ENCODE data around the gene GKN1. TPM values are rescaled to one million over a fixed set of nuclear protein-coding genes. Genes with fewer than 3 reads are reported as not detected.
A peak's percentile ranks its signal among the peaks of the same experiment; 100 is the strongest.

The GKN1 gene
- total RNA-seq, 8 experiments from 2014 or later = 0.66 TPM; not detected in 7

DNA sequence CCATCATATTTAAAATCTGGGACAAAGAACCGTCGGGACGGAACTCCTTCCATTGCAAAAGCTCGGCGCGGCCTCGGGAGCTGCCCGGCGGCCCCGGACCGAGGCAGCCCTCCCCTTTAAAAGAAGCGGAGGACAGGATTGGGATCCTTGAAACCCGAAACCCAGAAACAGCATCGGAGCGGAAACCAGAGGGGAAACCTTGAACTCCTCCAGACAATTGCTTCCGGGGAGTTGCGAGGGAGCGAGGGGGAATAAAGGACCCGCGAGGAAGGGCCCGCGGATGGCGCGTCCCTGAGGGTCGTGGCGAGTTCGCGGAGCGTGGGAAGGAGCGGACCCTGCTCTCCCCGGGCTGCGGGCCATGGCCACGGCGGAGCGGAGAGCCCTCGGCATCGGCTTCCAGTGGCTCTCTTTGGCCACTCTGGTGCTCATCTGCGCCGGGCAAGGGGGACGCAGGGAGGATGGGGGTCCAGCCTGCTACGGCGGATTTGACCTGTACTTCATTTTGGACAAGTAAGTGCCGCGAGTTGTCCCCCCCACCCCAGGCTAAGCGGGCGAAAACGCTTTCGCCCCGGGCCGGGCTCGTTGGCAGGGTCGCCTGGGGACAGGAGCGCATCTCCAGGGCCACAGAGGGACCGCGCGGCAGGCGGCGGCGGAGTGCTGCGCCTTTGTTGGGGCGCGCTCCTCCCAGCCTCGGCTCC, 38.9 kb downstream of the GKN1 start, which contains the start of gene ANTXR1:
TSS of gene ANTXR1 (plus strand) at position 38 of the 698 bp plus-strand sequence. CDS start at position 359, 321 bp downstream.
- in situ Hi-C loops (cut with MboI; ENCODE audit: low pct_unique_long_range_greater_than_20kb in 2 of 9, low sequenced_read_pairs in 9 of 9, unreplicated experiment in 9 of 9) = loop anchor here in 7 of 9 experiments (25.0 kb wide), 2 partner anchors 274 to 299 kb away; no protein-coding TSS in a partner anchor
- Histone ChIP-seq H3K4me1 (replicated peaks in 1 of 2) (peaks cover 6% of the 10 kb centered on the region in 2 donors), H3K4me3 (peak within 1 kb of the TSS; percentile 61 to 86 (median 75)), H3K27ac (no peak within 1 kb of the TSS)
- ATAC-seq (replicated peaks in 6 of 8) = peak; percentile 75 to 88 (median 84)
- 0% methylated on average over 1 to 7 of the region's 63 CpGs; no CpG with 5 or more reads in 6 of the 10 experiments for WGBS, 10 experiments

DNA sequence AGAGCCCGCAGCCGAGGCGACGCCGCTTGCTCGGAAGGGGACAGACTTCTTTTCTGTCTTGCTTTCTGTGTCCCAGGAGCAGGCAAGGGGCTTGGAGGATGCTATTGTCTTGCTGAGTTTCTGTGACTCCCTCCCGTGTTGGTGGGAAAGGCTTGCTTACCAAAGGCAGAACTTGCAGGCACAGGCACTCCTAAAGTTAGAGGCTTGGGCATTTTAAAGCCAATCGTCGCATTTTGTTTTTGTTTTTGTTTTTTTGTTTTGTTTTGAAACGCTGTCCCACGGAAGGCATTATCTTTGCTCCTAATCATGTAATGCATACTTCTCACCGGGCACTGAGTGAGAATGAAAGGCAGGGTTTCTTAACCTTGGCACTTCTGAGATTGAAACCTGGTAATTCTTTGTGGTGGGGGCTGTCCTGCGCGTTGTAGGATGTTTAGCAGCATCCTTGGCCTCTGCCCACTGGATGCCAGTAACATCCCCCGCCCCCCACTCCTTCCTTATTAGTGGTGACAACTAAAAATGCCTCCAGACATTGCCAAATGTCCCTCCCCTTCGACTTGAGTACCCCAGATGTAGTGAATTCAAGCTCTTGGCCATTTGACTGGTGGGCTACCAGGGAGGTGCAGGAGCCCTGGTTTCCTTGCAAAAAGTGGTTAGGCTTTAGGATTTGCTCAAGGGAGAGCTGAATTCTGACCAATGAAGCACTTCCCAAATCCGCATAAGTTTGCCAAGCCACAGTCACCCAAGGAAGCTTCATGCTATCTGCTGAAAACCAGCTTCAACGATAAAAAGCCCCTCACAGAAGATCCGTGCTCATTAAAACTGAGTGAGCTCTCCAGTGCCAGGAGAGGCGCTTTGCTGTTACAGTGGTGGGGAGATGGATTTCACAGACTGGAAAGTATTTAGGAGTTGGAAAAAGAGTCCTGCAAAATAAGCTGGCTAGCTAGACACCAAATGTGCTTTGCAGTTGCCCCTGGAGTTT, 39.7 kb downstream of the GKN1 start:
- in situ Hi-C loops (cut with MboI; ENCODE audit: low pct_unique_long_range_greater_than_20kb in 2 of 9, low sequenced_read_pairs in 9 of 9, unreplicated experiment in 9 of 9) = loop anchor here in 7 of 9 experiments (25.0 kb wide), 2 partner anchors 273 to 298 kb away; no protein-coding TSS in a partner anchor
- Histone ChIP-seq H3K4me3 (peak overlapping the region; percentile 61 to 86 (median 75)), H3K4me1 (replicated peaks in 1 of 2) (peaks cover 6% of the 10 kb centered on the region in 2 donors), H3K27ac (no peak overlapping the region)
- ATAC-seq (replicated peaks in 6 of 8) = peak in 2 of 8 experiments; percentile 8 to 9
- WGBS, 10 experiments = 0 to 6% (median 0%) methylated on average over 1 to 14 of the region's 20 CpGs; no CpG with 5 or more reads in 1 of the 10 experiments

DNA sequence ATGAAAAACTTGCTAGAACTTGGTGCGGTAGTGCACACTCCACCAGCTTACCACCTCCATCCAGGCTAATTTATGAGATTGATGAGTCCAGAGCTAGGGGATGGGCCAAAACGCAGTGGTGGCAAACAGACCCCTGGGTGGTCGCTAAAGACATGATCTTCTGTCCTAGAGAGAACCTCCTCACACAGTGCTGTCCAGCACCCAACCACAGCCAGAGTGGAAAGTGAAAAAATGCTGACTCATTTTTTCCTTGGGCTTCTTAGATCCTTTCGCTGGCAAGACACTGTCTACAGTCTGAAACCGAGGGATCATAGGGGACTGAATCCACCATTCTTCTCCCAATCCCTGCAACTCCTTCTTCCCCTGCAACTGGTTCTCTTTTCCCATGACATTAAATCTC, 42.6 kb downstream of the GKN1 start:
- Histone ChIP-seq H3K4me3 (no peak overlapping the region), H3K27ac (no peak overlapping the region), H3K4me1 (replicated peaks in 1 of 2) (peaks cover 8 to 20% of the 10 kb centered on the region in 2 donors)
- 0 to 100% (median 73%) methylated on average over 1 to 4 of the region's 5 CpGs; no CpG with 5 or more reads in 3 of the 10 experiments for WGBS, 10 experiments
- peak in 3 of 8 experiments; percentile 2 to 7 (median 3) for ATAC-seq (replicated peaks in 6 of 8)
- in situ Hi-C loops (cut with MboI; ENCODE audit: low pct_unique_long_range_greater_than_20kb in 2 of 9, low sequenced_read_pairs in 9 of 9, unreplicated experiment in 9 of 9) = loop anchor here in 7 of 9 experiments (25.0 kb wide), 2 partner anchors 270 to 295 kb away; no protein-coding TSS in a partner anchor

DNA sequence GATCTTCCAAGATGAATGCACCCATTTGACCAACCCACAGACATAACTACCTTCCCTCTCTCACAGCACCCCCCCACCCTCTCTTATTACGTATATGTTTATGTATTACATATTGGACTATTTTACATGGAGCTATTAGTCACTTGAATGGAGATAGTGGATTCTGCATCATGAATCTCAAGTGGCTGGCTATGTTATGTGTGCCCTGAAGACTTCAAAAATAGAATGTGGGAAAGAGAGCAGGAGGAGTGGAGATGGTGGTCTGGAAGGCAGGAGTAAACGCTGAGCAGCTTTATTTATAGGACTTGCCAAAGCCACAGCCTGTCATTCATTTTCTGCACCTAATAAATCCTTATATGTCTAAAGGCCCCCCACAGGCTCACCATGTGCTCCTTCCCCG, 43.4 kb downstream of the GKN1 start:
- 0 to 100% (median 71%) methylated on average over 1 to 2 of the region's 3 CpGs; no CpG with 5 or more reads in 3 of the 10 experiments for WGBS, 10 experiments
- in situ Hi-C loops (cut with MboI; ENCODE audit: low pct_unique_long_range_greater_than_20kb in 2 of 9, low sequenced_read_pairs in 9 of 9, unreplicated experiment in 9 of 9) = loop anchor here in 7 of 9 experiments (25.0 kb wide), 2 partner anchors 269 to 294 kb away; no protein-coding TSS in a partner anchor
- Histone ChIP-seq H3K4me1 (replicated peaks in 1 of 2) (peaks cover 8 to 20% of the 10 kb centered on the region in 2 donors), H3K27ac (no peak overlapping the region), H3K4me3 (no peak overlapping the region)
- ATAC-seq (replicated peaks in 6 of 8) = peak in 1 of 8 experiments; percentile 1

DNA sequence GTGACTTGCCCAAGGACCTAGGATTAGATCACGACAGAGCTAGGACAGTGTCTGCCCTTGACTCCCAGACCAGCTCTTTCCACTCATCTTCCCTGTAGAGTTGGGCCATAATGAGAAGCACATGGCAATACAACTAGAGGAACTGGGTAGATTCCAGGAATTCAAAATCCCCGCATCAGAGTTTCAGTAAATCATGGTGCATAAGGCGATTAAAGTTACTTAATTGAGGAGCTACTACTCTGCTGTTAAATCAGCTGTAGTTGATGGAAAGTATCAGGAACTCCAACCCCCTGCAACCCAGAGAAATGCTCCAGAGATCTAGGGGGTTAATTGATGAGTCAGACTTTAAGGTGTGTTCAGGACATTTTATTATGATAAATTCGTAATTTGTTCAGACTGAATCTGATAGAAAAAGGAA, 44.3 kb downstream of the GKN1 start:
- no peak overlapping the region for H3K4me3 ChIP-seq
- no peak overlapping the region for H3K27ac ChIP-seq
- WGBS, 10 experiments = 0 to 100% (median 41%) methylated on average over 1 to 4 of the region's 4 CpGs; no CpG with 5 or more reads in 2 of the 10 experiments
- peak in 2 of 8 experiments; percentile 4 to 11 for ATAC-seq (replicated peaks in 6 of 8)
- peaks cover 8 to 20% of the 10 kb centered on the region in 2 donors for H3K4me1 ChIP-seq (replicated peaks in 1 of 2)
- in situ Hi-C loops (cut with MboI; ENCODE audit: low pct_unique_long_range_greater_than_20kb in 2 of 9, low sequenced_read_pairs in 9 of 9, unreplicated experiment in 9 of 9) = loop anchor here in 7 of 9 experiments (25.0 kb wide), 2 partner anchors 269 to 294 kb away; no protein-coding TSS in a partner anchor

DNA sequence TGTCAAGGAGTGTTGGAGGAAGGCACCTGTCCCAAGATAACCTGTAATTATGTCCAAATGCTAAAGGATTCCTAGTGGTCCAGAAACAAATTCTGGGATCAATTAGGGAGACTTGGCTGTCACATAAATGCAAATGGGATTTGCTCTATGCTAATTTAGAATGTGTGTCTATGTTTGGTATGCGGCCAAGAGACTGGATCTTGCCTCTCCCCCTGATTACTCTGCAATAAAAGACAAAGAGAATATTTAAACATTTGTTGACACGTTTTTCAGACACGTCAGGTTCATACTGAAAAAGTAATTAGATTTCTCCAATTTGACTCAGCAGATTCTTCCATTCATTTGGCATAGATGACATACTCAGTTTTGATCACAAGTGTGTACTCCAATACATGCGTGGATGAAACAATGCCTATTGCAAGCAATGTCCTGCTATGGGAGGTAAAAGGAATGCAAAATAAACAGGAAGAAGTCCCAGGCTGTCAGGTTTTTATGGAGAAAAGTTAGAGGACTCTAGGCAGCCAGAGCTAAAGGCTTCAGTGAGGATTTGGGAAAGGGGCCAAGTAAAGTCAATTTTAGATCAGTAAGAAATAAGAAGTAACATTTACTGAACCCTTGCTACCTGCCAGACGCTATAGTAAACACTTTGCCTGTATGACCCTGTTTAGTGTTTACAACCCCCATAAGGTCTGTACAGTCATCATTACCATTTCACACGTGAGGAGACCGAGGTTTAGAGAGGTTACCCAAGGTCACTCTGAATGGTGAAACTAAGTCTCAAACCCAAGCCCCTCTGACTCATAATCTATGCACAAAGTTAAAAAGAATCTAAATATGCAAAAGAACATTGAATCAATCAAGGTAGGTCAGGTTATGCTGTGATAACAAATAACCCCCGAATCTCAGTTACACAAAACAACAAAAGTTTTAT, 46.3 kb downstream of the GKN1 start:
- in situ Hi-C loops (cut with MboI; ENCODE audit: low pct_unique_long_range_greater_than_20kb in 2 of 9, low sequenced_read_pairs in 9 of 9, unreplicated experiment in 9 of 9) = loop anchor here in 7 of 9 experiments (25.0 kb wide), 2 partner anchors 267 to 292 kb away; no protein-coding TSS in a partner anchor
- WGBS, 10 experiments = 3 to 100% (median 75%) methylated on average over 1 to 8 of the region's 8 CpGs; no CpG with 5 or more reads in 1 of the 10 experiments
- peak in 5 of 8 experiments; percentile 6 to 47 (median 22) for ATAC-seq (replicated peaks in 6 of 8)
- Histone ChIP-seq H3K27ac (no peak overlapping the region), H3K4me1 (replicated peaks in 1 of 2) (peaks cover 2 to 13% of the 10 kb centered on the region in 2 donors), H3K4me3 (no peak overlapping the region)

DNA sequence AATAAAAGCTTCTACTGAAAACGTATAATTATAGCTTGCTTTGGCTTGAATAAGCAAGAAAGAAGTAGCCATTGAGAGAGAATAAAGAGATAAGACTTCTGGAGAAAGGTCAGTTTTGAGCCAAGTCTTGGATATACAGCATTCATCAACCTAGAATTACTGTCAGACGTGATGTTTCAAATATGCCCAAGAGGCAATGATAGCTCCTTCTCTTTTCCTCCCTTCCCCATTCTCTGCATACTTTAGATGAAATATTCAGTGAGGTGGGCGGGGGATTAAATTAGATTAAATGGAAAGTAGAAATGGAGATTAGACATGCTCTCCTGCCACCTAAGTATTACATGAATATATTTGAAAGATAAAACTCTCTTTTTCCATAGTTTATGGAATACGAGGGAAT, 47.3 kb downstream of the GKN1 start:
- no peak overlapping the region for H3K4me3 ChIP-seq
- 0 to 100% (median 90%) methylated on average over 1 to 3 of the region's 4 CpGs; no CpG with 5 or more reads in 1 of the 10 experiments for WGBS, 10 experiments
- peaks cover 2 to 13% of the 10 kb centered on the region in 2 donors for H3K4me1 ChIP-seq (replicated peaks in 1 of 2)
- no peak overlapping the region for H3K27ac ChIP-seq
- peak in 3 of 8 experiments; percentile 35 to 54 (median 50) for ATAC-seq (replicated peaks in 6 of 8)
- in situ Hi-C loops (cut with MboI; ENCODE audit: low pct_unique_long_range_greater_than_20kb in 2 of 9, low sequenced_read_pairs in 9 of 9, unreplicated experiment in 9 of 9) = loop anchor here in 7 of 9 experiments (25.0 kb wide), 2 partner anchors 266 to 291 kb away; no protein-coding TSS in a partner anchor

DNA sequence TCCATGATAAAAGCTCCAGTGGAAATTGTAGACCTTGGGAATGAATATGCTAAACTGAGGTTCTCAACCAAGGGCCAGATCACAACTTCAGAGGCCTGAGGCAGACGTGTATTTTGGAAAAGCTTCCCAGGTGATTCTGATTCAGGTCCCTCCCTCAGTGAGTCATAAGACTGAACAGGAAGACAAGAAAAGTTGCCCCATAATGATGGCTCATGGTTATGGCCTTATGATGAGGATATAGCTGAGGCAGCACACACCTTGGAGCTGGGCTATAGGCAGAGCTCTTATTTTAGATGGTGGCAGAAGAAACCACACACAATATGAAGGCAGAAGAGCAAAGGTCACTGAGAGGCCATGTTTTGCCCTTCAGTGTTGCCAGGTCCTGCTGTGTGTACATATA, 48.1 kb downstream of the GKN1 start:
- Histone ChIP-seq H3K27ac (no peak overlapping the region), H3K4me3 (no peak overlapping the region), H3K4me1 (replicated peaks in 1 of 2) (peaks cover 2 to 13% of the 10 kb centered on the region in 2 donors)
- WGBS, 10 experiments = 13 to 100% (median 100%) methylated on average over 1 of the region's 1 CpG; no CpG with 5 or more reads in 7 of the 10 experiments
- ATAC-seq (replicated peaks in 6 of 8) = peak in 1 of 8 experiments; percentile 5
- in situ Hi-C loops (cut with MboI; ENCODE audit: low pct_unique_long_range_greater_than_20kb in 2 of 9, low sequenced_read_pairs in 9 of 9, unreplicated experiment in 9 of 9) = loop anchor here in 7 of 9 experiments (25.0 kb wide), 2 partner anchors 265 to 290 kb away; no protein-coding TSS in a partner anchor

GRCh38 chr2:69023236-69023635, 48.8 kb downstream of the GKN1 start:
- H3K4me1 ChIP-seq (replicated peaks in 1 of 2) = peaks cover 2 to 13% of the 10 kb centered on the region in 2 donors
- H3K27ac ChIP-seq = no peak overlapping the region
- ATAC-seq (replicated peaks in 6 of 8) = no peak
- in situ Hi-C loops (cut with MboI; ENCODE audit: low pct_unique_long_range_greater_than_20kb in 2 of 9, low sequenced_read_pairs in 9 of 9, unreplicated experiment in 9 of 9) = loop anchor here in 7 of 9 experiments (25.0 kb wide), 2 partner anchors 264 to 289 kb away; no protein-coding TSS in a partner anchor
- WGBS, 10 experiments = 95 to 100% (median 100%) methylated on average over 1 to 2 of the region's 2 CpGs; no CpG with 5 or more reads in 4 of the 10 experiments
- no peak overlapping the region for H3K4me3 ChIP-seq

DNA sequence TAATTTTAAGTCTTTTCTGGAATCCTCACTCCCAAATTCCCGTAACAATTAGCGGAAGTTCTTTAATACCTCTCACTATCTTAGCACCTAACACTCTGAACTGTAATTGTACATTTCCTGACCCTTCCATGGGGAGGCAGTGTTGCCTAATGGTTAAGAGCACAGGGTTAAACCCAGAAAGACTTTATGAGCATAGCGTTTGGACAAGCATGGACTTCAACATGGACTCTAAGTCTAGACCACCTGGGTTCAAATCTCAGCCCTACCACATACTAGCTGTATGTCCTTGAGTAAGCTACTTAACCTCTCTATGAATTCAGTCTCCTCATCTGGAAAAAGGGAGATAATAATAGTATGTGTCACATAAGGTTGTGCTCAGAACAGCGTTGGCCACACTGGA, 51.6 kb downstream of the GKN1 start:
- Histone ChIP-seq H3K4me3 (no peak overlapping the region), H3K27ac (no peak overlapping the region), H3K4me1 (replicated peaks in 1 of 2) (peaks cover 7 to 10% of the 10 kb centered on the region in 2 donors)
- in situ Hi-C loops (cut with MboI; ENCODE audit: low pct_unique_long_range_greater_than_20kb in 2 of 9, low sequenced_read_pairs in 9 of 9, unreplicated experiment in 9 of 9) = loop anchor here in 1 of 9 experiments (25.0 kb wide), 1 partner anchor 286 kb away; no protein-coding TSS in a partner anchor
- ATAC-seq (replicated peaks in 6 of 8) = peak in 2 of 8 experiments; percentile 19 to 30
- WGBS, 10 experiments = 67 to 100% (median 84%) methylated on average over 2 to 4 of the region's 4 CpGs; no CpG with 5 or more reads in 2 of the 10 experiments
